GM12872 (cell line): ENCODE measurements around the gene LHFPL6.

Experiments used
- CTCF ChIP-seq: IDR thresholded peaks from 3 replicates; pipeline ENCODE4 v1.5.1; 2011; ENCODE audit warnings: low read depth, mild to moderate bottlenecking, low read length, moderate library complexity; ENCODE audit not compliant: insufficient read depth

LHFPL6 gene

GRCh38 chr13:39602614-39603366 is at the start of gene LHFPL6:
Gene LHFPL6 (minus strand): TSS chr13:39603193.
- no peak for TF ChIP-seq CTCF

- TF ChIP-seq CTCF = no peak
Measured at GRCh38 chr13:39646122-39646521, 43.1 kb upstream of the LHFPL6 start.

DNA sequence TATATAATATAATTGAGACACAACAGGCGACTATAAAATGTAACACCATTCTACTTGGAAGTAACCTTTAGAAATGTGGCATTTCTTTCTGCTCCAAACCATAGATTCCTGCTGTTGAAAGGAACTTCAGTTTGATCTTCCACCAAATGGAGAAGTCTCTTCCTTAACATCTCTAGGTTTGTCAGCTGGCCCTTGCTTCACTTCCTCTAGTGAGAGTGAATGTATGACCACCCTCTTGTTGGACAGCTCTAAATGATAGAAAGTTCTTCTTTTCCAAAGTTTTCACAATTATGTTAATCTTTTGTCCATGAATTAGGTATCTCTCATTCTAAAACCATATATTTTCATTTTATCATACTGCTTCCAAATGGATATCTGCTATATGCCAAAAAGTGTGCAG is 38.7 kb upstream of the LHFPL6 start:
- TF ChIP-seq CTCF = no peak

- TF ChIP-seq CTCF = no peak
Measured at GRCh38 chr13:39637890-39638289, 34.9 kb upstream of the LHFPL6 start.

DNA sequence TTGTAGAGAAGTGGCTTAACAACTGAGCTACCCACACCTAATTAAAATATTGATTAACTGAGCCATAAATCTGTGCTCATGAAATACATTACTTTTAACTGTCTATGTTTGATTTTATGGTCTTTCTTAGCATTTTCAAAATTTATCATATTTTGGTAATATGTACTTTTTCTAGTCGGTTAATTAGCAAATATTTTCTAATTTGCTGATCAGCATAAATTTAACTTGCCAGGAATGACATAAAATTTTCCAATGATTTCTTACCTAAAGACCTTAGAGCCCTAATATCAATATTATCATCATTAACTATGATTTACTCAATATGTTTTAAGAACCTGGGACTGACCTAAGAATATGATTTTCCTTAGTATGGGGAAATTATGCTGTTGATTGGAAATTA is 32.6 kb upstream of the LHFPL6 start:
- no peak for TF ChIP-seq CTCF

DNA sequence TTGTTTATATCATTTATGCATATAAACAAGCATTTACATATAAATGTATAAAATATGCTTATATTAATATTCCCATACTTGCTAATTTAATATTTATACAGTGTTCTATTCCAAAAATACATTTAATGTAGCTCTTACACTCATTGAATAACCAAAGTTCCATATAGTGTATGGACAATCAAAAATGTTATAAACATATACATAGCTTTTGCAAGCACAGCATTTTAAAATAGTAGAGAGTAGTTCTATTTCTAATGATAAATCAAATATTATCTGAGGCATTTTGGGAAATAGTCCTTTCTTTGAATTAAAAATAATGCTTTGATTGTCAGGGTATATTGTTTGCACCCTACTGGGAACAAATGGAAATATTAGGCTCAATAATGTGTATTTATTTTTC is 30.0 kb upstream of the LHFPL6 start:
- no peak for TF ChIP-seq CTCF

DNA sequence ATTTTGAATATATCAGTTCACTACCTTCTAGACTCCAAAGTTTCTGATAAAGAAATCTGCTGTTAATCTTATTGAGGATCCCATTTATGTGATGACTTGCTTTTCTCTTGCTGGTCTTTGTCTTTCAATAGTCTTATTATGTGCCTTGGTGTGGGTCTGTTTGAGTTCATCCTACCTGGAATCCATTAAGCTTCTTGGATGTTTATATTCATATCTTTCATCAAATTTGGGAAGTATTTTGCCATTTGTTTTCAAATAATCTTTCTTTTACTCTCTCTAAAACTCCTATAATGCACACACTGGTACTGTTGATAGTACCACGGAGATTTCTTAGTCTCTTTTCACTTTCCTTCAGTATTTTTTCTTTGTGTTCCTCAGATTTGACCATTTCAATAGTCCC is 28.3 kb upstream of the LHFPL6 start:
- no peak for TF ChIP-seq CTCF
